GM18502 (cell line): ENCODE data around the gene SSU72.
"Not testable (repeated sequence)": the region's sequence is repeated elsewhere in the genome, so short reads cannot be mapped to it uniquely, and the experiment has no call there.

Experiments
- ATAC-seq: cut with Tn5 transposase; IDR thresholded peaks from one replicate; pipeline ENCODE4 v1.9.1; 2021; ENCODE audit warnings: mild to moderate bottlenecking; ENCODE audit not compliant: unreplicated experiment, poor library complexity

Gene SSU72

DNA sequence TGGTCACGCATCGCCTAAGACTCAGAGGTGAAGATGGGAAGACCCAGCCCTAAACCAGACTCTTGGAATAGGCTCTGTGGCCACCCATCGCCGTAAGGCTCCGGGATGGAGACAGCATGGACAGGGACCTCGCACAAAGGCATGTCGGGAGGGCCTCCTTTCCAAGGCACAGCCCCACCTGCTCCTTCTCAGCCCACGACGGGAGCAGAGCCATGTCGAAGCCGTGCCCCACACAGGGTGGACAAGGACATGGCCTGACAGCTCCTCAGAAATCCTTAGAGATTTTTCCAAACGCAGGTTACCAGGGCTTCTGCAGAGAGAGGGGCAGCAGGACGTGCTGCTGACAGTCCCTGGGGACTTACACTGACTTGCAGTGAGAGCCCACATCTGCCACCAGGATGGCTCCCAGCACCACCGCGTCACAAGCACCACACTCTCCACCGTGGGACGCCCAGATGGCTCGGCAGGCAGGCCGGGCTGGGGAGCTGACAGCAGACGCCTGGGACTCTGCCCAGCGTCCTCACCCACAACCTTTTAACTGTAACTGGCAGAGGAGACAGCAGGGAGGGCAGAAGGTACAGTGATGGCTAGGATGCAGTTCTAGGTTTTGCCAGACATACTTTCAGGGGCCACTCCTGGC lies 12.0 kb downstream of the SSU72 start:
- ATAC-seq, result no peak

DNA sequence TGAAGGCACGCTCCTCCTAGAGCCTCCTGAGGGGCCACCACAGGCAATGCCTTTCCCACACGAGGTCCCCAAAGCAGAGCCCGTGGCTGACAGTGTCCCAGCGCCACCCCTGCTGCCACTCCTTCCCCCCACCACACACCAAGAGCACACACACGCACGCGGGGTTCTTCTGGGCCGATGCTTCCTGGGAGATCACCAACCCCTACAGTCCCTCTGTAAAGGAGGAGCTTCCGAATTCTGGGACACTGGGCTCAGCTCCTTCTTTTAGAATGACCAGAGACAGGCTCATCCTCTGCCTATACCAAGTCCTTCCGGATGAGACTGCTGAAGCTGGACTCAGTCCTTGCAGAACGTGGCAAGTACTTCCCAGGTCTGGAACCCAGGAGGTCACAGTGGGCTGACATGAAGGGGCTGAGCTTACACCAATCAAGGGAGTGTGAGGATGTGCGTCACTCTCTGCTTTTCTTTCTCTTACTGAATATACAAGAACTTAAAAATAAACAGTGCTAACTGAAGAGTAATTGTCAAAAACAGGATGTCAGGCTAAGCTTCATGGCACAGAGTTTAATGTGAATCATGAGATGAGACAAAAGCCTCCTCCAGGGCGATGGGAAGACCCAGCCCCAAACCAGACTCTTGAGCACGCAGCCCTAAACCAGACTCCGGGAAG lies 12.7 kb downstream of the SSU72 start:
- no peak for ATAC-seq

DNA sequence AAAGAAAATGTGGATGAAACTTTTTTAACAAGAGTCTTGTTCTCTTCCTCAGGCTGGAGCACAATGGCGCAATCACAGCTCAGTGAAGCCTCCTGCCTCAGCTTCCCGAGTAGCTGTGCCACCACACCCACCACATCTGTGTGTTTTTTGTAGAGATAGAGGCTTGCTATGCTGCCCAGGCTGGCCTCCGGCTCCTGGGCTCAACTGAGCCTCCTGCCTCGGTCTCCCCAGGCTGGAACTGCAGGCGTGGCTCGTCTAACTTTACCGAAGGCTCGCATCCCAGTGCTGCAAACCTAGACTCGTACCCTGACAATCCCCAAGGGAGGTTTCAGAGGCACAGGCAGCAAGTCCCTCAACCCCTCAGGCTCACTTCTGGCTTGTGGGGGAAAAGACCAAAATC lies 14.5 kb downstream of the SSU72 start:
- no peak for ATAC-seq

DNA sequence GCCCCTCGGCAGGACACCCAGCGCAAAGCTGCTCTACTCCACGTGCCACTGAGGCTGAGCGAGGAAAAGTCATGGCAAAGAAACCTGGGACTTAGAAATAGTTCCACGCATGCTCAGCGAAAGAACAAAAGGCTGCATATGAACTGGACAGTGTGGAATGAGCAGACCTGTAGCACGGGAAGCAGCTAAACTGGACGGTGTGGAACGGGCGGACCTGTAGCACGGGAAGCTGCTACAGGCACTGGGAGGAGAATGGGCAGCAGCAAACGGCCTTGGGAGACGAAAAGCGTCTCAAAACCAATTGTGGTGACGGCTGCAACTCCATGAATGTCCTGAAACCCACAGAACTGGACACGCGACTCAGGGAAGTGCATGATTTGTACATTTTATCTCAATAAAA lies 15.6 kb downstream of the SSU72 start:
- ATAC-seq, result no peak

DNA sequence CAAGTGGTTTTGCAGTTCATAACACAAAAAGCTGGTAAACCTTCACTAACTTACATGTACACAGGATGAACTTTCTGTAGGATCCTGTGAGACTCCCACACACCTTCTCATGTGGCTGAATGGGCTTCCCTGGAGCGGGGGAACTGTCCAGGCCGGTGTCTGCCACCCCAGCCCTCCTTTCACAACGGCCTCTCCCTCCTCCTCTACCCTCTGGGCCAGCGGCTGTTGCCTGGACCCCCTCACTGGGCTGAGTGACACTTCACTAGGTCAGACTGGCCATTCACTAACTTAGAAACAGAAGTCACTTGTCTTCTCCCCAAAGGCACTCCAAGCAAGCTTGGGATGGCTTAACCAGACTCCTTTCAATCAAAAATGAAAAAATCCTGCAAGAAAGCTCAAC lies 16.1 kb downstream of the SSU72 start:
- no peak for ATAC-seq

DNA sequence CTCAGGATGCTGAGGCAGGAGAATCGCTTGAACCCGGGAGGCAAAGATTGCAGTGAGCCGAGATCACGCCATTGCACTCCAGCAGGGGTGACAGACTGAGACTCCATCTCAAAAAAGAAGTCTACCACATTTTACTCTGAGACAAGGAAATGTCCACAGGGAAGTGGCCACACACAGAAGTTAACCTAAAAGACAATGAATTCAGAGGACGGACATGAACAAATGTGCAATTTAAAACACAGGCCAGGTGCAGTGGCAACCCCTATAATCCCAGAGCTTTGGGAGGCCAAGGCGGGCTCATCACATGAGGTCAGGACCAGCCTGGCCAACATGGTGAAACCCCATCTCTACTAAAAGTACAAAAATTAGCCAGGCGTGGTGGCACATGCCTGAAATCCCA lies 17.0 kb downstream of the SSU72 start:
- ATAC-seq, result not testable (repeated sequence)

DNA sequence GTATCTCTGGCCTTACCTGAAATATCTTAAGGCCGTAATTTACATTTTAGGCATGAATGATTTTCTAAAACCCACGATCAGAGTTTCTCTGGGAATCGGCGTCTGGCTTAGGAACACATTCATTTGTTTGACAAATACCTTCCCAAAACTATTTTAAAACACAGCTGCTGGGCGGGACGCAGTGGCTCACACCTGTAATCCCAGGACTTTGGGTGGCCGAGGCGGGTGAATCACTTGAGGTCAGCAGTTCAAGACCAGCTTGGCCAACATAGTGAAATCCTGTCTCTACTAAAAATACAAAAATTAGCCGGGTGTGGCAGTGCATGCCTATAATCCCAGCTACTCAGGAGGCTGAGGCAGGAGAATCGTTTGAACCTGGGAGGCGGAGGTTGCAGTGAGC lies 17.7 kb downstream of the SSU72 start:
- not testable (repeated sequence) for ATAC-seq

DNA sequence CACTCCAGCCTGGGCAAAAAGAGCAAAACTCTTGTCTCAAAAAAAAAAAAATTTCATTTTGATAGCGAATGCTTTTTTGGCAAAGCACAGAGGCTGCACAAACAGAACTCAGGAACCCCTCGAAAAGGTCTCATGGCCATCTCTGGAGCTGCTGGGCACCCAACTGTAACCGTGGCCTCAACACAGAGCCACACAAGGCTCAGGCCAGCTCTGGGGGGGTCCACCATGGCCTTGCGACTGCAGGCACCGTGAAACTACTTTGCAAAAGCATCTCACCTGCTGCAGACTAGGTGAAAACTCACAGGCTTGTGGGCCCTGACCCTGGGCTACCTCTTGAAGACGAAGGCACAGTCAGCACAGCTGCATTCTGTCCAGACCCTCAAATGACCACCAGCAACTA lies 18.2 kb downstream of the SSU72 start:
- ATAC-seq, result no peak

DNA sequence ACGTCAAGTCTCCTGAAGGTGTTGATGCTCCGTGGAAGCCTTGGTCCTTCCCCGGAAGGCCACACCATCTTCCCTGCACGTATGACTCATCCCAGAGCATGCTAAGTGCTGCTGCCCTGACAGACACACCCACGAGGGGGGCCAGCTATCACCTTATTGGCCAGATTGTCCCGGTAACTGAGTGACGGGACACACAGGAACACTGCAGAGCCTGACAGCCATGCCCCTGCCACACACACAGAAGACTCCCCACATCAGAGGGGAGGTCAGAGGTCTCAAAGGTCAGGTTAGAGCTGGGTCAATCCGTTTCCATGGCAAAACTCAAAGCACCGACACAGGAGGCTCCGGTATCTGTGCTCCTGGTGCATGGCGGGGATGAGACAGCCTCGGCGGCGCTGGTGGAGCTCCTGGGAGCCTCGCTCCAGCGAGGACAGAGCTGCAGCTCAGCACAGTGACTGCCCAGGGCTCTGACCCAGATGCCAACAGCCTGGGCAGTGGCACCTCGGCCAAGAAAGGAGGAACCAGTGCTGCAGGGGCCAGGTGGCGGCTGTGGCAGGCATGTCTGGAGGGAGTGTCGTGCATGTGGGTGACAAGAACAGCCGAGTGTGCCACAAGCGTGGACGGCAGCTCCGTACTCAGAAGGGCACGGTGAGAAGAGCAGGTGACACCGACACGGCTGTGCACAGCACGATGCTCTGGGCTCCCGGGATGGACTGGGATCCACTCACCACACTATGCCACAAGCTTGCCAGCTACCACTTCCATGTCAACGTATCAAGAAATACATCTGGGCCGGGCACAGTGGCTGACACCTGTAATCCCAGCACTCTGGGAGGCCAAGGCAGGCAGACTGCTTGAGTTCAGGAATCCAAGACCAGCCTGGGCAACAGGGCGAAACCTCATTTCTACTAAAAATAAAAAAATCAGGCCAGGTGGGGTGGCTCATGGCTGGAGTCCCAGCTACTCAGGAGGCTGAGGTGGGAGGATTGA lies 19.4 kb downstream of the SSU72 start:
- ATAC-seq, result no peak

DNA sequence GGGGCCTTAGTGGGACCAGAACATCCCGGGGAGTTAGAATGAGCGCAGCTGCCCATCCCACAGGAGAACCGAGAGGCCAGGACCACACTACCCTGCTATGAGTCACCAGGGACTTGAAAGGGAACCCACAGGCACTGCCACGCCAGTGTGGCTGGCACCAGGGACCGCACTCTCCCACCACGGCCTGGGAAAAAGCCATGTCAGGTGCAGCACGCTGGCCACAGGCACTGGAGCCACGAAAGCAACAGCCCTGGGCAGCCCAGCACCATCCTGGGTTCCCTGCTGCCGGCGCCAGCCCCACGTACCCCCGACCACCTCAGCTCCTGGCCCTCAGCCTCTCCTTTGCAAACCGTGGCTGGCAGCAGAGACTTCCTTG lies 20.1 kb downstream of the SSU72 start:
- ATAC-seq, result no peak

DNA sequence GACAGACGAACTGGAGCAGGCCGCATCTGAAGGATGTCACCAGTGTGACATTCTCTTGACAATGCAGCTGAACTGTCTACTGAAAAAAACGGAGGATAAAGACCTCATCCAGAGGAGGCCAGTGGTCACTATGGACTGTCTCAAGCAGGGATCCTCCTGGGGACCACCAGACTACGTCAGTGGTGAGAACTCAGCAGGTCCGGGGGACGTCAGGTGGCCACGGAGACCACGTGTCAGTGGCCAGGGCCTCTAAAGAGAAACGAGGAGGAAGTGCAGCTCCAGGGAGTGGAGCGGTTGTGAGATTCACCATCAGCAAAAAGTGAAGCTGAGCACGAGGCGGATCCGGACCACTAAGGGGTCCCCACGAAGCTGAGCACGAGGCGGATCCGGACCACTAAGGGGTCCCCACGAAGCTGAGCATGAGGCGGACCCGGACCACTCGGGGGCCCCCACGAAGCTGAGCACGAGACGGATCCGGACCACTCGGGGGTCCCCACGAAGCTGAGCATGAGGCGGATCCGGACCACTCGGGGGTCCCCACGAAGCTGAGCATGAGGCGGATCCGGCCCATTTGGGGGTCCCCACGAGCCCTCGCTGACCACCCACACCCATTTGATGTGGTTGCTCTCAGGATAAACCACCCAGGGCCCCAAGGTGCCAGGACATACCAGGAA lies 20.7 kb downstream of the SSU72 start:
- ATAC-seq, result no peak

DNA sequence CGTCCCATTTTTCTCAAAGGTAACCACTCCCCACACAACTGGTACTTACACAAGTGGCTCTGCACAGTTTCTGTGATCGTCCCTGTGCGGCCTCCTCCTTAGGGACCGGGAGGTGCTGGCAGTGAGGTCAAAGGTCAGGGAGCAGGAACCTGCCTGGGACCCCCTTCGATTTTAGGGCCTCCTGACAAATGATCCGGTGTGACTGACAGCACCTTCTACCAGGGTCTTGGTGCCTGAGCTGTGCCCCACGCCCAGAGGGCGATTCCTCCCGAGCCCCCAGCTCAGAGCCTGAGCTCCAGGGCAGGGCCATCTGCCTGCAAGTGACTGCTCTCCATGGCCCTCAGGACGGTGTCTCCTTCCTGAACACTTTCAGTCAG lies 22.4 kb downstream of the SSU72 start:
- ATAC-seq, result no peak

DNA sequence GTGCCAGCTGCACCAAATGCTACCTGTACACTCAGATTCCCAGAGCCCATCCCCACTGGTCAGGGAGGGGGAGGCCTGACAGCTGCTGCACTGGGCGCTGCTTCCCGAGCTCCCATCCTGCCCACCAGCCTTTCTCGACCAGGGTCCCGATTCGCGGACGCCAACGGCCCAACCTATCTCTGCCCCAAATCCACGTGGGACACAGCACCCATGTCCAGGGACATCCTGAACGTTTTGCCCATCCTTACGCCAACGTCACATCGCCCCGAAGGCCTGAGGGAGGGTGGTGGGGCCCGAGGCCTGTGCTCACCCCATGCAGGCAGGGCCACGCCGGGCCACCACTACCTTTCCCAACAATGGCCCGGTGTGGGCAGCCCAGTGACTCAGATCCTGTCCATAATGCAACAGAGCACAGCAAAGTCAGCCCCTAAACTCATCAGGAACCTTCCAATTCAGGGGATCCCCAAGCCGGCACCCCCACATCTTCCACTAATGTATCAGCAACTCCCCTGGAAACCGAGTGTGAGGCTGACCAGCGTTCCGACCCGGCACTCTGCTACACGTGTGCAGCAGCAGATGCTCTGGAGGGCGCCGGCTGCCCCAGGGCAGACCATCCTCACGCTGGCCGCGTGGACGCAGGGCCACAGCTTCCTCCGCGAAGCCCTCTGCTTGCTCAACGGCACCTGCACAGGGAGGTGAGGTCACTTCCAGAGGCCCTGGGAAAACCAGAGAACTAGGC lies 23.0 kb downstream of the SSU72 start:
- no peak for ATAC-seq

DNA sequence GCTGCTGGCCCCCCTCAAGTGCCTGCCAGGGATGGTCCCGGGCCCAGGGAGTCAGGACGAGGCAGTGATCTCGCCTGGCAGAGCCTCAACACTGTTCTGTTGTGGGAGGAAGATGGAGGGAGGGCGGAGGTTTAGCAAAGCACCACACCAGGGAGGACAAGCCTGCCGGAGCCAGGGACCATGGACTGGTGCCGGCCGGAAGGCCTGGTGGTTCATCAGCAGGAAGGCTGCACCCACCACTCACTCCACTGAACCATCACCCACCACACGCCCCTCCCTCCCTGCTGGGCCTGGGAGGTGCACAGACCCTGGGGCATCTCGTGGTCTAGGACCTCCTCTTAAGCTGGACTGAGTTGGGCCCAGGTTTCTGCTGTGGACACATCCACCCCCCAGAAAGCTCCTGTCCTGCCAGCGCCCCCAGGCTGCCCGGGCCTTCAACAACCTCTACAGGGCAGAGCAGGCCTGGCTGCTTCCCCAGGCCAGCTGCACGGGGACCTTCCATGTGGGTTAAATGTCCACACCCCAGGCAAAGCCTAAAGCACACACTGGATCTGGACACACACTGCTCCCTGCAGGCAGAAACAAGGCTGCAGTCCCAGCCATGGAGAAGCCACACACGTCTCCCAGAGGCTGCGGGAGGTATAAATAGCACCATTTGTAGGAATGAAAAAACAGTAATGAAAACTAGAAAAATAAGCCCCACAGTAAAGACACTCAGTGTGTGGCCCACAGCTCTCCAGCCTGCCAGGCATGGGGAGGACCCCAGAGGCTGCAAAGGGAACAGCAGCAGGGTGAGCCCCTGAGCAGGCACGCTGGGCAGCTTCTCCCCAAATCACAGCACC lies 23.9 kb downstream of the SSU72 start:
- ATAC-seq, result no peak

DNA sequence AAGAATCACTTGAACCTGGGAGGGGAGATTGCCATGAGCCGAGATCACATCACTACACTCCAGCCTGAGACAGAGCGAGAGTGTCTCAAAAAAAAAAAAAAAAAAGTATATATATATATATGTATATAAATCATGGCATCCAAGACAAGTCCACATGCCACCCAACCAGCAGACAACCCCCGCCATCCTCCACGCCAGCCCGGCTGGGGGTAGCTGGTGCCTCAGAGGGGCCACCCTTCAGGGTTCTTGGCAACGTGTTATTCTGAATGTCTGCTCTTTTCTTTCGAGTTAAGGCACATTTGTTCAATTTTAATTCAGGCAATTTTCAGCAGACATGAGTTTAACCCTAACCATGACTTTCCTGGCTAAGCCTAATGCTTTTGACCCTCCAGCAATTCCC lies 24.6 kb downstream of the SSU72 start:
- no peak for ATAC-seq

DNA sequence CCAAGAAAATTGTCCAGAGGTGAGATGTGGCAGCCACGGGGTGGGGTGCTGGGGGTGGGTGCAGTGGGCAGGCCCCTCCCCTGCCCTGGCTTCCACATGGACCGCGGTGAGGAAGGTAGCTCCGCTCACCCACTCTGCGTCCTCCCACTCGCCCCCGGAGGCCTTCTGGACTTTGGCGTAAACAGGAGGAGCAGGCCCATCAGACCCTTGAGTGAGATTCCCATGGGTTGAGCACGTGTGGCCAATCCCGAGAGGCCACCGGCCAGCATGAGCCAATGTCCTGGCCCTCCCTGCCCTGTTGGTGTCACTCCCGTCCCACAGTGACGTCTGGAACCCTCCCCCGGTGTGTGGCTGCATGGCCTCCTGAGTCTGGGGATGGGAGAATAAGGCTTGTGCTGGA lies 26.1 kb downstream of the SSU72 start:
- ATAC-seq, result no peak

DNA sequence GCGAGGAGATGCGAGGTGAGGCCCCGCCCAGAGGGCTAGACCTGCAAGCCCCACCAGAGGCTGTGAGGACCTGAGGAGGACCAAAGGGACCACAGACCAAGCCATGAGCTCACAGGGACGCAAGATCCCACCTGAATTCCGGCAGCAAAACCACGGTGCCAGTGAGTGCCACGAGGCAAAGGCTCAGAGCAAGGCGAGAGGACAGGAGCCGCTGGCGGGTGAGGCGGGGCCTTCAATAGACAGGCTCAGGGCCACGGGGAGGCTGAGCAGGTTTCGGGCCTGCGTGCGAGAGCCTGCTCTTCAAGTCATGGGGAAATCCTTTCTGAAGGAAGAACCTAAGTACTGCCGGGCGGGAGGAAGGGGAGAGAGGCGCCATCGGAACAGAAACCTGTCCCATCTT lies 27.2 kb downstream of the SSU72 start:
- no peak for ATAC-seq

DNA sequence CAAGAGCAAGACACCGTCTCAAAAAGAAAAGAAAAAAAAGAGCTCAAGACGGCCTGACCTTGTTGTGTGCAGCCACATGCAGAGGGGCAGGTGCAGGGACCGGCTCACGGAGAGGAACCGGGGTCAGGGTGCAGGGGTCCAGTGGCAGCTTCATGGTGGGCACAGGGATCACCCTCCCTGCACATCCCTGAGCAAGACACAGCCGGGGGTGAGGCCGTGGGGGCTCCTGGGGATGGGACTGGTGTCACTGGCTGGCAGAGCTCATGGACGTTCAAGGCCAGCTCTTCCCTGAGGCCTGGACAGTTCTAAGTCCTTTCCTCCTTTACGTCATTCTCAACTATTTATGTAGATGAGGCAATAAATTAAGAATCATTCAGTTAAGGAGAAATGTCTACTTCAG lies 27.7 kb downstream of the SSU72 start:
- ATAC-seq, result no peak
